Endothelial cell of umbilical vein (primary cell): ENCODE results near the gene TUBG2. TPM values are rescaled to one million over a fixed set of nuclear protein-coding genes. Genes with fewer than 3 reads are reported as not detected.
A peak's percentile ranks its signal among the peaks of the same experiment; 100 is the strongest.

Experiments
- BruUV-seq: library from RNA; stranded (reverse); fragments of 400-500 nt; replicated peaks from 2 replicates; lab custom pipeline; 2021; lab: Mats Ljungman, UMichigan
- CTCF ChIA-PET: fragments of 300-600, 350-600 bp; sonication (Branson Sonifier 250); formaldehyde crosslinking; loops from one replicate; lab custom pipeline; 2021; ENCODE audit warnings: antibody characterized with exemption, inconsistent platforms; lab: Charles Lee
- POLR2A ChIA-PET: fragments of 300-600, 350-600 bp; sonication (Branson Sonifier 250); formaldehyde crosslinking; loops from one replicate; lab custom pipeline; 2021; ENCODE audit warnings: antibody characterized with exemption, inconsistent platforms; lab: Charles Lee
- DNase-seq: peaks from one replicate; pipeline ENCODE4 v3.0.0-alpha.2; 2011; ENCODE audit warnings: low read depth, low spot score
- FAIRE-seq: peaks from 2 replicates; lab custom pipeline; 2011; peaks lifted over from hg19 to GRCh38; lab: Jason Lieb, UNC
- H2AFZ ChIP-seq: 2 replicates; pipeline ENCODE4 v1.6.0; 2012; ENCODE audit warnings: low read depth, low read length, control low read depth, inconsistent platforms
- H3K27ac ChIP-seq: 2 replicates; pipeline ENCODE4 v1.5.1; 2011; ENCODE audit warnings: low read depth, mild to moderate bottlenecking, control low read depth, low read length, moderate library complexity; ENCODE audit not compliant: insufficient read depth
- H3K27me3 ChIP-seq, 2 experiments: 2 replicates each; pipeline versions ENCODE4 v1.6.0 to v1.6.1; 2011; ENCODE audit warnings: low read length in 2 of 2, mixed read lengths in 1 of 2; ENCODE audit not compliant: control insufficient read depth in 2 of 2, insufficient read depth in 2 of 2
- H3K36me3 ChIP-seq, 2 experiments: 2 replicates in 1 of 2; 3 replicates in 1 of 2; pipeline ENCODE4 v1.5.1; 2011; ENCODE audit warnings: low read length in 2 of 2, mild to moderate bottlenecking in 1 of 2, moderate library complexity in 1 of 2; ENCODE audit not compliant: control insufficient read depth in 2 of 2, insufficient read depth in 2 of 2; ENCODE audit errors: extremely low read depth in 1 of 2
- H3K4me1 ChIP-seq: 3 replicates; pipeline ENCODE4 v1.5.1; 2011; ENCODE audit warnings: mild to moderate bottlenecking, low read length; ENCODE audit not compliant: control insufficient read depth, insufficient read depth; ENCODE audit errors: extremely low read depth
- H3K4me2 ChIP-seq: 2 replicates; pipeline ENCODE4 v1.6.1; 2011; ENCODE audit warnings: low read length, control low read depth, mixed read lengths; ENCODE audit not compliant: insufficient read depth
- H3K4me3 ChIP-seq, 3 experiments: fragments of 200-600 bp in 1 of 3; sonication (generic), shearing (Covaris generic) in 1 of 3; replicated peaks in 1 of 3; 2 replicates each; pipeline ENCODE4 v1.5.1; 2011 to 2016; ENCODE audit warnings: control low read depth in 3 of 3, low read length in 3 of 3, mild to moderate bottlenecking in 2 of 3, inconsistent platforms in 1 of 3, low read depth in 1 of 3, moderate library complexity in 1 of 3; ENCODE audit not compliant: insufficient read depth in 1 of 3
- H3K79me2 ChIP-seq: 2 replicates; pipeline ENCODE4 v1.6.0; 2012; ENCODE audit warnings: low read length, inconsistent platforms; ENCODE audit not compliant: control insufficient read depth, insufficient read depth
- H3K9ac ChIP-seq: replicated peaks from 2 replicates; pipeline ENCODE3; 2011; ENCODE audit warnings: low read length, control low read depth; ENCODE audit not compliant: insufficient read depth; ENCODE audit errors: extremely low read depth
- H3K9me1 ChIP-seq: replicated peaks from 3 replicates; pipeline ENCODE4 v1.6.0; 2011; ENCODE audit warnings: mild to moderate bottlenecking, low read length; ENCODE audit not compliant: control insufficient read depth, insufficient read depth; ENCODE audit errors: extremely low read depth
- H3K9me3 ChIP-seq: replicated peaks from 2 replicates; pipeline ENCODE4 v1.5.1; 2012; ENCODE audit warnings: low read length, inconsistent platforms; ENCODE audit not compliant: control insufficient read depth, insufficient read depth
- H4K20me1 ChIP-seq: replicated peaks from 2 replicates; pipeline ENCODE3; 2011; ENCODE audit warnings: mild to moderate bottlenecking, low read length; ENCODE audit not compliant: control insufficient read depth, insufficient read depth; ENCODE audit errors: extremely low read depth
- EZH2 ChIP-seq: IDR thresholded peaks from 2 replicates; pipeline ENCODE4 v1.6.1; 2012; ENCODE audit warnings: borderline replicate concordance, low read depth, mild to moderate bottlenecking, moderate library complexity, low read length, inconsistent platforms; ENCODE audit not compliant: severe bottlenecking
- GATA2 ChIP-seq: IDR thresholded peaks from 2 replicates; pipeline ENCODE4 v1.7.0; 2011; ENCODE audit warnings: low read depth, mild to moderate bottlenecking, moderate library complexity, mixed read lengths, low read length; ENCODE audit not compliant: insufficient read length, insufficient read depth
- JUN ChIP-seq: IDR thresholded peaks from 2 replicates; pipeline ENCODE4 v1.6.1; 2011; ENCODE audit warnings: borderline replicate concordance, low read depth; ENCODE audit not compliant: insufficient read length, insufficient read depth
- MYC ChIP-seq: IDR thresholded peaks from one replicate; pipeline ENCODE4 v1.6.1; 2011; ENCODE audit warnings: mild to moderate bottlenecking, low read depth, low read length
- dilution Hi-C: fragments of 300-500 bp; cut with MboI; formaldehyde crosslinking; loops from one replicate; pipeline ENCODE4 v1.15.0; 2019; ENCODE audit warnings: low sequenced_read_pairs; ENCODE audit not compliant: extremely low pct_ligation_motif_present
- intact Hi-C: fragments of 100-400 bp; cut with micrococcal nuclease; formaldehyde crosslinking; loops from one replicate; pipeline ENCODE4 v1.10.0; 2022
- polyA plus RNA-seq, 4 experiments: library from polyadenylated mRNA; depleted of rRNA in 3 of 4; stranded (reverse) in 3 of 4; unstranded in 1 of 4; fragments of >200 nt; gene quantifications; 2 replicates each; pipeline versions ENCODE4 v1.2.1 to v1.2.3, GENCODE V29; 2011 to 2012; ENCODE audit warnings: missing spikeins in 1 of 4
- total RNA-seq: library from RNA; stranded (reverse); gene quantifications from 2 replicates; pipeline ENCODE4 v1.2.3, GENCODE V29; 2021
- TF ChIP-seq, protein P1 (sequence below): IDR thresholded peaks from 2 replicates; pipeline ENCODE4 v1.6.1; 2011; ENCODE audit not compliant: insufficient read depth, insufficient read length
- TF ChIP-seq, protein P2 (sequence below), 2 donors: IDR thresholded peaks; 1 replicate in 1 of 2; 2 replicates in 1 of 2; pipeline ENCODE4 v1.5.1; 2011; ENCODE audit warnings: low read length in 2 of 2, mild to moderate bottlenecking in 2 of 2, moderate library complexity in 2 of 2, control low read depth in 1 of 2, inconsistent platforms in 1 of 2, low read depth in 1 of 2; ENCODE audit not compliant: insufficient read depth in 1 of 2; ENCODE audit errors: extremely low read depth in 1 of 2

TUBG2 gene
- total and polyA plus RNA-seq, 2 donors (not counting 3 experiments of a cell fraction or from before 2014, with no cell fraction given): 13.2 to 17.7 TPM

GRCh38 chr17:42673885-42674754 lies 15.0 kb downstream of the TUBG2 start:
- no peak overlapping the region for H3K9ac ChIP-seq

More at GRCh38 chr17:42673885-42674754, 15.0 kb downstream of the TUBG2 start:
- FAIRE-seq: peak; percentile 46
- Histone ChIP-seq H4K20me1 (no peaks in the 10 kb centered on the region), H3K4me2 (no peak overlapping the region), H3K36me3 (peaks cover 5 to 19% of the 10 kb centered on the region in 2 experiments), H2AFZ (no peak overlapping the region), H3K4me3 (no peak overlapping the region), H3K9me1 (no peaks in the 10 kb centered on the region), H3K79me2 (no peaks in the 10 kb centered on the region), H3K27me3 (no peaks in the 10 kb centered on the region), H3K4me1 (peaks cover 22% of the 10 kb centered on the region), H3K27ac (no peak overlapping the region), H3K9me3 (no peaks in the 10 kb centered on the region)
- dilution Hi-C loops (no loop called here), intact Hi-C loops (no loop called here)
- DNase-seq: peak; percentile 18
- ChIA-PET CTCF (interaction anchor here (0.8 to 8.3 kb wide), 9 partner anchors 9 to 100 kb away, joined by 3 to 109 read pairs (median 7); partner anchors contain the start of genes CNTNAP1, PSMC3IP, RETREG3 and TUBG1), POLR2A (no interaction called here)
- TF ChIP-seq JUN (no peak), EZH2 (no peak), MYC (no peak), GATA2 (no peak)
- TF ChIP-seq, protein P1, sequence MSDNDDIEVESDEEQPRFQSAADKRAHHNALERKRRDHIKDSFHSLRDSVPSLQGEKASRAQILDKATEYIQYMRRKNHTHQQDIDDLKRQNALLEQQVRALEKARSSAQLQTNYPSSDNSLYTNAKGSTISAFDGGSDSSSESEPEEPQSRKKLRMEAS: no peak
- TF ChIP-seq, protein P2, sequence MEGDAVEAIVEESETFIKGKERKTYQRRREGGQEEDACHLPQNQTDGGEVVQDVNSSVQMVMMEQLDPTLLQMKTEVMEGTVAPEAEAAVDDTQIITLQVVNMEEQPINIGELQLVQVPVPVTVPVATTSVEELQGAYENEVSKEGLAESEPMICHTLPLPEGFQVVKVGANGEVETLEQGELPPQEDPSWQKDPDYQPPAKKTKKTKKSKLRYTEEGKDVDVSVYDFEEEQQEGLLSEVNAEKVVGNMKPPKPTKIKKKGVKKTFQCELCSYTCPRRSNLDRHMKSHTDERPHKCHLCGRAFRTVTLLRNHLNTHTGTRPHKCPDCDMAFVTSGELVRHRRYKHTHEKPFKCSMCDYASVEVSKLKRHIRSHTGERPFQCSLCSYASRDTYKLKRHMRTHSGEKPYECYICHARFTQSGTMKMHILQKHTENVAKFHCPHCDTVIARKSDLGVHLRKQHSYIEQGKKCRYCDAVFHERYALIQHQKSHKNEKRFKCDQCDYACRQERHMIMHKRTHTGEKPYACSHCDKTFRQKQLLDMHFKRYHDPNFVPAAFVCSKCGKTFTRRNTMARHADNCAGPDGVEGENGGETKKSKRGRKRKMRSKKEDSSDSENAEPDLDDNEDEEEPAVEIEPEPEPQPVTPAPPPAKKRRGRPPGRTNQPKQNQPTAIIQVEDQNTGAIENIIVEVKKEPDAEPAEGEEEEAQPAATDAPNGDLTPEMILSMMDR (IDR thresholded peaks at IDR 0.05; ENCODE audit: extremely low read depth in 1 of 2, insufficient read depth in 1 of 2, low read depth in 1 of 2, low read length in 2 of 2): peak; percentile 37 to 67
- no TSS peak for BruUV-seq
